SU-DHL-6 (cell line): ENCODE results near the gene CCNYL1.

Source experiments
- H2AFZ ChIP-seq: fragments of 200-600 bp; sonication (generic); 2 replicates; pipeline ENCODE4 v1.6.1; 2014; ENCODE audit warnings: low read depth, mild to moderate bottlenecking, moderate library complexity, mixed read lengths, antibody characterized with exemption, low read length; ENCODE audit not compliant: severe bottlenecking
- H3F3A ChIP-seq: fragments of 200-600 bp; shearing (Covaris generic); 2 replicates; pipeline ENCODE4 v1.6.0; 2016; ENCODE audit warnings: antibody characterized with exemption, mild to moderate bottlenecking; ENCODE audit not compliant: insufficient read depth
- H3K27ac ChIP-seq: fragments of 200-600 bp; sonication (generic); 2 replicates; pipeline ENCODE4 v1.5.1; 2016; ENCODE audit warnings: low read depth, mild to moderate bottlenecking, low read length, moderate library complexity, mixed read lengths
- H3K27me3 ChIP-seq: fragments of 200-600 bp; sonication (generic), shearing (Covaris generic); 2 replicates; pipeline ENCODE4 v1.6.0; 2014; ENCODE audit warnings: mild to moderate bottlenecking, low read length
- H3K36me3 ChIP-seq: fragments of 200-600 bp; sonication (generic); 2 replicates; pipeline ENCODE4 v1.6.1; 2014; ENCODE audit warnings: mild to moderate bottlenecking, low read length, mixed read lengths
- H3K4me2 ChIP-seq: fragments of 300-600, 200-600 bp; shearing (Covaris generic), sonication (generic); 2 replicates; pipeline ENCODE4 v1.6.0; 2014; ENCODE audit warnings: low read length, low read depth, mild to moderate bottlenecking; ENCODE audit not compliant: poor library complexity, severe bottlenecking
- H3K4me3 ChIP-seq: fragments of 200-600 bp; sonication (generic); 2 replicates; pipeline ENCODE4 v1.5.1; 2014; ENCODE audit warnings: antibody characterized with exemption, low read length, mild to moderate bottlenecking, mixed read lengths; ENCODE audit not compliant: insufficient read depth, poor library complexity, severe bottlenecking
- H3K79me2 ChIP-seq: fragments of 200-600 bp; sonication (generic); 2 replicates; pipeline ENCODE4 v1.6.1; 2014; ENCODE audit warnings: mild to moderate bottlenecking, low read length, moderate library complexity; ENCODE audit not compliant: insufficient read depth
- H3K9ac ChIP-seq: fragments of 200-600 bp; sonication (generic); 2 replicates; pipeline ENCODE4 v1.7.0; 2014; ENCODE audit warnings: mild to moderate bottlenecking, low read length
- H3K9me2 ChIP-seq: fragments of 200-600 bp; sonication (generic); replicated peaks from 2 replicates; pipeline ENCODE4 v1.6.1; 2014; ENCODE audit warnings: low read length; ENCODE audit not compliant: insufficient read depth
- H3K9me3 ChIP-seq: fragments of 200-600 bp; sonication (generic); 2 replicates; pipeline ENCODE4 v1.6.1; 2014; ENCODE audit warnings: low read length, mixed read lengths; ENCODE audit not compliant: insufficient read depth
- H4K20me1 ChIP-seq: fragments of 200-600 bp; sonication (generic); 2 replicates; pipeline ENCODE4 v1.6.1; 2014; ENCODE audit warnings: low read depth, mild to moderate bottlenecking, antibody characterized with exemption, low read length, moderate library complexity, mixed read lengths
- CTCF ChIP-seq: fragments of 200-600 bp; sonication (generic); IDR thresholded peaks from one replicate; pipeline ENCODE4 v1.5.1; 2017; ENCODE audit warnings: antibody characterized with exemption, mild to moderate bottlenecking, low read length, moderate library complexity; ENCODE audit not compliant: insufficient read depth, poor library complexity, severe bottlenecking
- EZH2phosphoT487 ChIP-seq: fragments of 200-600 bp; sonication (generic), shearing (Covaris generic); conservative IDR thresholded peaks from 2 replicates; pipeline ENCODE4 v1.6.1; 2018; ENCODE audit warnings: mild to moderate bottlenecking, antibody characterized with exemption, low read length, moderate library complexity, mixed read lengths

Gene CCNYL1

GRCh38 chr2:207754498-207755383 is 43.3 kb downstream of the CCNYL1 start:
- no peak overlapping the region for H3K27ac ChIP-seq

GRCh38 chr2:207758025-207758424 is 46.6 kb downstream of the CCNYL1 start:
- Histone ChIP-seq H4K20me1 (no peaks in the 10 kb centered on the region), H3K4me2 (no peak overlapping the region), H3K27me3 (no peaks in the 10 kb centered on the region), H3K9me3 (no peaks in the 10 kb centered on the region), H3K79me2 (no peaks in the 10 kb centered on the region), H3F3A (no peaks in the 10 kb centered on the region), H3K4me3 (no peak overlapping the region), H3K9me2 (no peaks in the 10 kb centered on the region), H3K36me3 (no peaks in the 10 kb centered on the region), H2AFZ (no peak overlapping the region), H3K9ac (no peak overlapping the region), H3K27ac (no peak overlapping the region)
- TF ChIP-seq EZH2phosphoT487 = no peak
- TF ChIP-seq CTCF = no peak

More at GRCh38 chr2:207754498-207755383, 43.3 kb downstream of the CCNYL1 start:
- no peak overlapping the region for H3K9ac ChIP-seq
- H3K27me3 ChIP-seq = no peaks in the 10 kb centered on the region
- H3F3A ChIP-seq = no peaks in the 10 kb centered on the region
- H3K9me2 ChIP-seq = no peaks in the 10 kb centered on the region
- no peaks in the 10 kb centered on the region for H4K20me1 ChIP-seq
- H3K4me2 ChIP-seq = no peak overlapping the region
- H3K9me3 ChIP-seq = no peaks in the 10 kb centered on the region
- no peaks in the 10 kb centered on the region for H3K79me2 ChIP-seq
- peaks cover 4% of the 10 kb centered on the region; the same call in 1 of the 2 replicates for H3K36me3 ChIP-seq
- H2AFZ ChIP-seq = no peak overlapping the region
- H3K4me3 ChIP-seq = no peak overlapping the region
- TF ChIP-seq CTCF (no peak), EZH2phosphoT487 (no peak)

- Histone ChIP-seq H4K20me1 (no peaks in the 10 kb centered on the region), H3K9me2 (no peaks in the 10 kb centered on the region), H3K9ac (no peak overlapping the region), H3F3A (no peaks in the 10 kb centered on the region), H3K27me3 (no peaks in the 10 kb centered on the region), H2AFZ (no peak overlapping the region), H3K36me3 (no peaks in the 10 kb centered on the region), H3K9me3 (no peaks in the 10 kb centered on the region), H3K79me2 (no peaks in the 10 kb centered on the region), H3K27ac (no peak overlapping the region), H3K4me3 (no peak overlapping the region), H3K4me2 (no peak overlapping the region)
- no peak for TF ChIP-seq CTCF
- TF ChIP-seq EZH2phosphoT487 = no peak
Observed at GRCh38 chr2:207759890-207760289, 48.5 kb downstream of the CCNYL1 start.
